ENCODE results near the gene SPATA21.

DNA sequence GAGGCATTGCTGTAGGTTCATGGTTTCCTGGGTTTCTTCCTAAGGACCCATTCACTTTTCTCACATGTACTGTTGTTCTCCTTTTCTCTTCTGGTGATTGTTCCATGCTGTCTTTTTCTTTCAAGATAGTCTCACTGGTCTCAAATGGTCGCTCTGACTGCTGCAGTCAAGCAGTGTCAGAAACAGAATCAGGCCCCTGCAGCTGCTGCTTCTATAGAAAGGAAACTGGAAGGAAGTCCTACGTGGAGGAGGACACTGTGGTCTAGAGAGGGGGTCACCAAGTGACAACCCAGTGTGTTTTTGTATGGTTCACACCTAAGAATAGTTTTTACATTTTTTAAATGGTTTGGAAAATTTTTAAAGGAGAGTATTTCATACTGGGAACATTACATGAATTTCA lies 5.7 kb upstream of the SPATA21 start:
- TF ChIP-seq, protein P1, sequence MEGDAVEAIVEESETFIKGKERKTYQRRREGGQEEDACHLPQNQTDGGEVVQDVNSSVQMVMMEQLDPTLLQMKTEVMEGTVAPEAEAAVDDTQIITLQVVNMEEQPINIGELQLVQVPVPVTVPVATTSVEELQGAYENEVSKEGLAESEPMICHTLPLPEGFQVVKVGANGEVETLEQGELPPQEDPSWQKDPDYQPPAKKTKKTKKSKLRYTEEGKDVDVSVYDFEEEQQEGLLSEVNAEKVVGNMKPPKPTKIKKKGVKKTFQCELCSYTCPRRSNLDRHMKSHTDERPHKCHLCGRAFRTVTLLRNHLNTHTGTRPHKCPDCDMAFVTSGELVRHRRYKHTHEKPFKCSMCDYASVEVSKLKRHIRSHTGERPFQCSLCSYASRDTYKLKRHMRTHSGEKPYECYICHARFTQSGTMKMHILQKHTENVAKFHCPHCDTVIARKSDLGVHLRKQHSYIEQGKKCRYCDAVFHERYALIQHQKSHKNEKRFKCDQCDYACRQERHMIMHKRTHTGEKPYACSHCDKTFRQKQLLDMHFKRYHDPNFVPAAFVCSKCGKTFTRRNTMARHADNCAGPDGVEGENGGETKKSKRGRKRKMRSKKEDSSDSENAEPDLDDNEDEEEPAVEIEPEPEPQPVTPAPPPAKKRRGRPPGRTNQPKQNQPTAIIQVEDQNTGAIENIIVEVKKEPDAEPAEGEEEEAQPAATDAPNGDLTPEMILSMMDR (optimal IDR thresholded peaks at IDR 0.05 in 1 of 3, IDR thresholded peaks at IDR 0.05 in 1 of 3, conservative IDR thresholded peaks at IDR 0.05 in 1 of 3; ENCODE audit: extremely low read depth in 1 of 3, insufficient read depth in 2 of 3, low read length in 3 of 3): no peak
- TF ChIP-seq EZH2 (IDR thresholded peaks at IDR 0.05; ENCODE audit: low read length): no peak
